SK-N-SH treated with all-trans-retinoic acid at 6 μM for 48 hours (cell line): ENCODE measurements around the gene C12orf42.

Experiments used
- ATAC-seq: fragments of 200-7000 bp; cut with Tn5 transposase; 3 replicates; pipeline ENCODE4 v1.9.1; 2020; ENCODE audit warnings: mild to moderate bottlenecking, moderate library complexity
- ARNTL ChIP-seq: fragments of 450-650 bp; formaldehyde crosslinking; IDR thresholded peaks from 2 replicates; pipeline ENCODE4 v1.5.0; 2020; ENCODE audit warnings: low read depth, mild to moderate bottlenecking, moderate library complexity, borderline replicate concordance
- CREB5 ChIP-seq: fragments of 250-450 bp; sonication (Bioruptor Pico); IDR thresholded peaks from 2 replicates; pipeline ENCODE4 v1.5.1; 2020; ENCODE audit warnings: low read depth, mild to moderate bottlenecking, moderate library complexity
- CSDC2 ChIP-seq: fragments of 250-450 bp; sonication (Bioruptor Pico); IDR thresholded peaks from 2 replicates; pipeline ENCODE4 v1.5.0; 2020; ENCODE audit warnings: mild to moderate bottlenecking, moderate library complexity
- CSRNP3 ChIP-seq: fragments of 250-450 bp; sonication (Bioruptor Pico); IDR thresholded peaks from 2 replicates; pipeline ENCODE4 v1.5.1; 2021; ENCODE audit warnings: mild to moderate bottlenecking, moderate library complexity
- ESRRG ChIP-seq: fragments of 250-450 bp; sonication (Bioruptor Pico); IDR thresholded peaks from 2 replicates; pipeline ENCODE4 v1.6.1; 2021; ENCODE audit warnings: mild to moderate bottlenecking
- GLIS3 ChIP-seq: fragments of 250-450 bp; sonication (Bioruptor Pico); IDR thresholded peaks from 2 replicates; pipeline ENCODE4 v1.5.0; 2020; ENCODE audit warnings: mild to moderate bottlenecking, moderate library complexity
- ISL1 ChIP-seq: fragments of 250-450 bp; sonication (Bioruptor Pico); IDR thresholded peaks from 2 replicates; pipeline ENCODE4 v2.1.2; 2022; ENCODE audit warnings: mild to moderate bottlenecking, moderate library complexity
- OSR1 ChIP-seq: fragments of 250-450 bp; sonication (Bioruptor Pico); IDR thresholded peaks from 2 replicates; pipeline ENCODE4 v1.8.0; 2022; ENCODE audit warnings: moderate library complexity, mild to moderate bottlenecking, inconsistent platforms
- PATZ1 ChIP-seq: fragments of 250-450 bp; sonication (Bioruptor Pico); IDR thresholded peaks from 2 replicates; pipeline ENCODE4 v1.8.0; 2020; ENCODE audit warnings: mild to moderate bottlenecking, moderate library complexity, borderline replicate concordance
- PPARA ChIP-seq: fragments of 250-450 bp; sonication (Bioruptor Pico); IDR thresholded peaks from 2 replicates; pipeline ENCODE4 v1.5.0; 2020; ENCODE audit warnings: mild to moderate bottlenecking, borderline replicate concordance
- SNAI2 ChIP-seq: fragments of 250-450 bp; sonication (Bioruptor Pico); IDR thresholded peaks from 2 replicates; pipeline ENCODE4 v1.5.0; 2020; ENCODE audit warnings: mild to moderate bottlenecking, moderate library complexity
- TCF4 ChIP-seq: fragments of 250-450 bp; sonication (Bioruptor Pico); IDR thresholded peaks from 2 replicates; pipeline ENCODE4 v1.8.0; 2021; ENCODE audit warnings: mild to moderate bottlenecking, moderate library complexity, borderline replicate concordance
- ZC3H10 ChIP-seq: fragments of 250-450 bp; sonication (Bioruptor Pico); IDR thresholded peaks from 2 replicates; pipeline ENCODE4 v1.5.1; 2021; ENCODE audit warnings: mild to moderate bottlenecking, moderate library complexity
- ZFP3 ChIP-seq: fragments of 250-450 bp; sonication (Bioruptor Pico); IDR thresholded peaks from 2 replicates; pipeline ENCODE4 v1.5.0; 2020; ENCODE audit warnings: mild to moderate bottlenecking, moderate library complexity
- ZFP30 ChIP-seq: fragments of 450-650 bp; formaldehyde crosslinking; IDR thresholded peaks from 2 replicates; pipeline ENCODE4 v1.5.0; 2022; ENCODE audit warnings: mild to moderate bottlenecking, moderate library complexity
- ZNF565 ChIP-seq: fragments of 450-650 bp; formaldehyde crosslinking; conservative IDR thresholded peaks from 2 replicates; pipeline ENCODE4 v1.5.0; 2020; ENCODE audit warnings: low read depth, mild to moderate bottlenecking, moderate library complexity
- ZNF8 ChIP-seq: fragments of 450-650 bp; formaldehyde crosslinking; IDR thresholded peaks from 2 replicates; pipeline ENCODE4 v1.5.0; 2020; ENCODE audit warnings: mild to moderate bottlenecking, moderate library complexity
- TF ChIP-seq, protein P1 (sequence below): fragments of 250-450 bp; sonication (Bioruptor Pico); IDR thresholded peaks from 2 replicates; pipeline ENCODE4 v1.8.0; 2021; ENCODE audit warnings: low read depth, mild to moderate bottlenecking, moderate library complexity, borderline replicate concordance
- TF ChIP-seq, protein P2 (sequence below): fragments of 250-450 bp; sonication (Bioruptor Pico); IDR thresholded peaks from 2 replicates; pipeline ENCODE4 v1.5.0; 2020; ENCODE audit warnings: mild to moderate bottlenecking, moderate library complexity

The C12orf42 gene

GRCh38 chr12:103493199-103493598 lies 2.6 kb downstream of the C12orf42 start:
- TF ChIP-seq, protein P1, sequence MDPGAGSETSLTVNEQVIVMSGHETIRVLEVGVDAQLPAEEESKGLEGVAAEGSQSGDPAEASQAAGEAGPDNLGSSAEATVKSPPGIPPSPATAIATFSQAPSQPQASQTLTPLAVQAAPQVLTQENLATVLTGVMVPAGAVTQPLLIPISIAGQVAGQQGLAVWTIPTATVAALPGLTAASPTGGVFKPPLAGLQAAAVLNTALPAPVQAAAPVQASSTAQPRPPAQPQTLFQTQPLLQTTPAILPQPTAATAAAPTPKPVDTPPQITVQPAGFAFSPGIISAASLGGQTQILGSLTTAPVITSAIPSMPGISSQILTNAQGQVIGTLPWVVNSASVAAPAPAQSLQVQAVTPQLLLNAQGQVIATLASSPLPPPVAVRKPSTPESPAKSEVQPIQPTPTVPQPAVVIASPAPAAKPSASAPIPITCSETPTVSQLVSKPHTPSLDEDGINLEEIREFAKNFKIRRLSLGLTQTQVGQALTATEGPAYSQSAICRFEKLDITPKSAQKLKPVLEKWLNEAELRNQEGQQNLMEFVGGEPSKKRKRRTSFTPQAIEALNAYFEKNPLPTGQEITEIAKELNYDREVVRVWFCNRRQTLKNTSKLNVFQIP (CRISPR knock-in tag): no peak
- no peak for TF ChIP-seq ZNF8 (CRISPR knock-in tag)
- TF ChIP-seq PPARA: no peak
- TF ChIP-seq CREB5 (CRISPR knock-in tag): no peak
- no peak for TF ChIP-seq ZFP3 (CRISPR knock-in tag)
- TF ChIP-seq, protein P2, sequence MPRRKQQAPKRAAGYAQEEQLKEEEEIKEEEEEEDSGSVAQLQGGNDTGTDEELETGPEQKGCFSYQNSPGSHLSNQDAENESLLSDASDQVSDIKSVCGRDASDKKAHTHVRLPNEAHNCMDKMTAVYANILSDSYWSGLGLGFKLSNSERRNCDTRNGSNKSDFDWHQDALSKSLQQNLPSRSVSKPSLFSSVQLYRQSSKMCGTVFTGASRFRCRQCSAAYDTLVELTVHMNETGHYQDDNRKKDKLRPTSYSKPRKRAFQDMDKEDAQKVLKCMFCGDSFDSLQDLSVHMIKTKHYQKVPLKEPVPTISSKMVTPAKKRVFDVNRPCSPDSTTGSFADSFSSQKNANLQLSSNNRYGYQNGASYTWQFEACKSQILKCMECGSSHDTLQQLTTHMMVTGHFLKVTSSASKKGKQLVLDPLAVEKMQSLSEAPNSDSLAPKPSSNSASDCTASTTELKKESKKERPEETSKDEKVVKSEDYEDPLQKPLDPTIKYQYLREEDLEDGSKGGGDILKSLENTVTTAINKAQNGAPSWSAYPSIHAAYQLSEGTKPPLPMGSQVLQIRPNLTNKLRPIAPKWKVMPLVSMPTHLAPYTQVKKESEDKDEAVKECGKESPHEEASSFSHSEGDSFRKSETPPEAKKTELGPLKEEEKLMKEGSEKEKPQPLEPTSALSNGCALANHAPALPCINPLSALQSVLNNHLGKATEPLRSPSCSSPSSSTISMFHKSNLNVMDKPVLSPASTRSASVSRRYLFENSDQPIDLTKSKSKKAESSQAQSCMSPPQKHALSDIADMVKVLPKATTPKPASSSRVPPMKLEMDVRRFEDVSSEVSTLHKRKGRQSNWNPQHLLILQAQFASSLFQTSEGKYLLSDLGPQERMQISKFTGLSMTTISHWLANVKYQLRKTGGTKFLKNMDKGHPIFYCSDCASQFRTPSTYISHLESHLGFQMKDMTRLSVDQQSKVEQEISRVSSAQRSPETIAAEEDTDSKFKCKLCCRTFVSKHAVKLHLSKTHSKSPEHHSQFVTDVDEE (CRISPR knock-in tag): no peak
- TF ChIP-seq CSDC2 (CRISPR knock-in tag): no peak
- TF ChIP-seq CSRNP3 (CRISPR knock-in tag): no peak
- no peak for TF ChIP-seq ZFP30 (CRISPR knock-in tag)
- TF ChIP-seq OSR1 (CRISPR knock-in tag): no peak
- no peak for TF ChIP-seq GLIS3
- no peak for TF ChIP-seq PATZ1 (CRISPR knock-in tag)
- TF ChIP-seq SNAI2: no peak
- TF ChIP-seq ZNF565: no peak
- TF ChIP-seq ZC3H10 (CRISPR knock-in tag): no peak
- no peak for TF ChIP-seq ARNTL (CRISPR knock-in tag)
- no peak for TF ChIP-seq ISL1 (CRISPR knock-in tag)
- ATAC-seq: no peak

DNA sequence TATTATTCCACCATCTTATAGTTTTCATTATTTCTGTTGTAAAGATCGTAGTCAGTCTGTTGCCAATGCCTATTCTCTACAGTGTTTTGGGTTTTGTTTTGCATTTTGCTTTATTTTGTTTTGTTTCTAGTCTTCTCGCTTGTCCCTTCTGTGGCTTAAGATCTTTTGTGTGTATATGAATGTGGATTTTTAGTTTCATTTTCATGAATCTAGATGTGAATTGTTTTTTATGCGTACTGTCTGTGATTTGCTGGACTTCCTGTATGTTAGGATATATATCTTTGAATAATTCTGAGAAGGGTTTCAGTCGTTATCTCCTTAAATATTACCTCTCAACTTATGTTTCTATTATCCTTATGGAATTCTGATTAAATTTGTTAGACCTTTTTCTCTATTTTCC lies 13.4 kb downstream of the C12orf42 start:
- TF ChIP-seq ISL1 (CRISPR knock-in tag) (no peak), TCF4 (CRISPR knock-in tag) (no peak), ESRRG (no peak), ZFP30 (CRISPR knock-in tag) (no peak), OSR1 (CRISPR knock-in tag) (no peak), GLIS3 (no peak), ZC3H10 (CRISPR knock-in tag) (no peak), CREB5 (CRISPR knock-in tag) (no peak)
- TF ChIP-seq, protein P1 (CRISPR knock-in tag): no peak
- ATAC-seq: no peak
